Suppressor macrophage (primary cell): ENCODE results near the gene FFAR3.
"Not testable (repeated sequence)": the region's sequence is repeated elsewhere in the genome, so short reads cannot be mapped to it uniquely, and the experiment has no call there.

Experiments used
- DNase-seq, 4 experiments: peaks; one replicate each; pipeline ENCODE4 v3.0.0-alpha.2; 2020 to 2022

FFAR3 gene

DNA sequence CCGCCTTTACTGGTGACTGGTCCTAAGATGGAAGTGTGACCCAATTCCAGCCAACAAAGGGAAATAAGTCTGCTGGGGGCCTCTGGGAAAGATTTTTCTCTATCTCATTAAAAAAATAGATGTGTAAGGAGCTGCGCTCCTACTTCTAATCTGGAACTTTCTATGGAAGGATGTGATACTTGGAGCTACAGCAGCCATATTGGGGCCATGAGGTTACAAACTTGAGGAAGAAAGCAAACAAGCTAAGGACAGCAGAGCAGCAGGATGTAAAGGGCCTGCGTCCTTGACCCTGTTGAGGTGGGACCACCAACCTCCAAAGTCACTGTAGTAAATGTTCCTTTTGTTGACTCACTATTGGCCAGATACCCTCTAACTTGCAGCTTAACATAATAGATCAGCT is 20.1 kb downstream of the FFAR3 start:
- DNase-seq, result no peak

DNA sequence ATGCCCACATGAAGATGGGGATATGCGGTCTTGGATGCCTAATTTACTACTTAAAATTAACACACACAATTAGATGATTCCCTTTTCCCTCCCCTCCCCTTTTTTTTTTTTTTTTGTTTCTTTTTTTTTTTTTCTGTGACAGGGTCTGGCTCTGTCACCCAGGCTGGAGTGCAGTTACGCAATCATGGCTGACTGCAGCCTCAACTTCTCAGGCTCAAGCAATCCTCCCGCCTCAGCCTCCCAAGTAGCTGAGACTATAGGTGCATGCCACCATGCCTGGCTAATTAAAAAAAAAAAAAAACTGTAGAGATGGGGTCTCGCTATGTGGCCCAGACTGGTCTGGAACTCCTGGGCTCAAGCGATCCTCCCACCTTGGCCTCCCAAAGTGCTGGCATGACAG is 21.3 kb downstream of the FFAR3 start:
- not testable (repeated sequence) for DNase-seq

DNA sequence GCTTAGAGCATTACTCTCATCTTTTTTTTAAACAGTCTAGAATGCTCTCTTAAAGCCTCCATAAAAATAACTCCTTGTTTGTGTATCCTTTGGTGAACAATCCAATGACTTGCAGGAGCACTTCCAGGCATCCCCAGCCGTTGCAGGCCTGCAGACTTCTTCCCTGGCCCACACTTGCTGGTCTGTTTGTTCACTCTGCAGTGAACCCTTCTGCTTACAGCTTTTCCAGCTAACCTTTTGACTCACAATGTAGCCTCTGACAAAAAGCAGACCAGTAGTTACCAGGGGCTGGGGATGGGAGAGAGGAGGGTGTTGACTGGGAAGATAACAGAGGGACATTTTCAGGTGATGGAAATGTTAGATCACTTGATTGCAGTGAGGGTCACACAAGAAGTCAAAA is 21.7 kb downstream of the FFAR3 start:
- no peak for DNase-seq

DNA sequence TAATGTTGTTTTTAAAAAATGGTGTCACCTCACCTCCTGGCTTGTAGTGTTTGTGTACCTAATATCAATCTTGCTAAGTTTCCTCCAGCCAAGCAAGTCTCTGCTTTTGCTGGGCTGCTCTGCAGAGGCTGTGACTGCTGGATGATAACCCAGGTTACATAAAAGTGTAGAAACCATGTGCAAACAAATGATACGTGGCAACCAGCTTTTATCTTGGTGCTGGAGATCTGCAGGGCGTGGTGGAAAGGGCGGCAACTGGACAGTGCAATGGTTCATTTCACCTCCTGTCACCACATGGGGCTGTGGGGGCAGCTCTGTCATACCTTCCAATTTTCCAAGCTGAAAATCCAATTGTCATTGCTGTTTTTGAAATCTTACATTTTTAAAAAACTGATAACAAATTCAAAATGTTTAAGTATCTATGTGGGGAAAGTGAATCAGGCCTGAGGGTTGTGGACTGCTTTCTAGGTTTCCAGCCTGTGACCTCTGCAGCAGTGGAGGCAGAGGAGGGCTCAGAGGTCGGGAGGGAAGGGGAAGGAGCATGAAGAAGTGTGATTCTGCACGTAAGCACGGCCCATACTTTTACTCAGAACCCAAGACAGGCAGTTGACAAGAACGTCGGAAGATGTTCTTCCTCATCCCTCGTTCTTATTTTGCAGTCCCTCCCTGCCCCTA is 22.3 kb downstream of the FFAR3 start:
- DNase-seq, result no peak

DNA sequence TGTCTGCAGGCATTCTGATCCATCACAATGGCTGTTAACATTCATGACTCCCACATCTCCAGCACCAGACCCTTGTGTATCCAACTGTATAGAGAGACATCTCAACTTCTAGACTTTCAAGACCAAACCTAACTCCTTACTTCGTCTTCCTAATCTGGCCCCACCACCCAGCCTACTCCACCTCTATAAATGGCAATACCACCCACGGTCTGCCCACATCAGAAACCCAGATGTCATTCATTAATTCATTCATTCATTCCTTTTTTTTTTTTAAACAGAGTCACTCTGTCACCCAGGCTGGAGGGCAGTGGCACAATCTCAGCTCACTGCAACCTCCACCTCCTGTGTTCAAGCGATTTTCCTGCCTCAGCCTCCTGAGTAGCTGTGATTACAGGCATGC is 23.1 kb downstream of the FFAR3 start:
- DNase-seq, result no peak

GRCh38 chr19:35381926-35382325 is 23.7 kb downstream of the FFAR3 start:
- DNase-seq, result no peak

DNA sequence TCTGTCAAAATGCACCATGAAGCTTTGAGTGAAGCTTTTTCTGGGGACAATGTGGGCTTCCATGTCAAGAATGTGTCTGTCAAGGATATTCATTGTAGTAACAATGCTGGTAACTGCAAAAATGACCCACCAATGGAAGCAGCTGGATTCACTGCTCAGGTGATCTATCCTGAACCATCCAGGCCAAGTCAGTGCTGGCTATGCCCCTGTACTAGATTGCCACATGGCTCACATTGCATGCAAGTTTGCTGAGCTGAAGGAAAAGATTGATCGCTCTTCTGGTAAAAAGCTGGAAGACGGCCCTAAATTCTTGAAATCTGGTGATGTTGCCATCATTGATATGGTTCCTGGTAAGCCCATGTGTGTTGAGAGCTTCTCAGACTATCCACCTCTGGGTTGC is 25.3 kb downstream of the FFAR3 start:
- no peak for DNase-seq

DNA sequence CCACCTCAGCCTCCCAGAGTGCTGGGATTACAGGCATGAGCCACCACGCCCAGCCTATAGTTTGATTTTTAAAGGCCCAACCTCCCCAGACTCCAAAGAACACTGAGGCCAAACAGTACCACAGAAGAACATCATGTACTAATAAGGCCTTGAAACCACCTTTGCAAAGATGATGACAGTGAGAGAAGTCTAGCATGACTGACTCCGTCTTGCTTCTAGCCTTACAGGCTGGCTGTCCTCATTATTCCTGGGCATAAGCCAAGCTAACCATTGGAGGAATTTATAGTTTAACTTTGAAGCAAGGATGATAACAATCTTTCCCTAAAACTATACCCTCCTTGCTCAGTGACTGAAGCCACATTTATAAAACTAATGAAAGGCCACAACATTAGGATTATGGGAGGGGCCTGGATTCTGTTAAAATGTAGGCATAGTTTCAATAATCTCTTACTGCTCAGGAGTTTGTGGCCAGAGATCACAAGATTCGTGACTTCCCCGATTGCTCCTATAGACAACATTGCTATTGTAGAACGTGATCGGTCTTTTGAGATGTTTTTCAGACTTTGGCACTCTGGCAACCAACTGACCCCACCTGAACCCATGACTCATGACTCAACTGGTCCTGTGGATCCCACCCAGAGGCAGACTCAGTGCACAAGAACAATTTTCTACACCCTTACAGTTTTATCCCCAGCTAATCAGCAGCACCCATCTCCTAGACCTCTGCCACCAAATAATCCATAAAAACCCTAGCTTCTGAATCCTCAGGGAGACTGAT is 30.2 kb downstream of the FFAR3 start:
- DNase-seq, result no peak

DNA sequence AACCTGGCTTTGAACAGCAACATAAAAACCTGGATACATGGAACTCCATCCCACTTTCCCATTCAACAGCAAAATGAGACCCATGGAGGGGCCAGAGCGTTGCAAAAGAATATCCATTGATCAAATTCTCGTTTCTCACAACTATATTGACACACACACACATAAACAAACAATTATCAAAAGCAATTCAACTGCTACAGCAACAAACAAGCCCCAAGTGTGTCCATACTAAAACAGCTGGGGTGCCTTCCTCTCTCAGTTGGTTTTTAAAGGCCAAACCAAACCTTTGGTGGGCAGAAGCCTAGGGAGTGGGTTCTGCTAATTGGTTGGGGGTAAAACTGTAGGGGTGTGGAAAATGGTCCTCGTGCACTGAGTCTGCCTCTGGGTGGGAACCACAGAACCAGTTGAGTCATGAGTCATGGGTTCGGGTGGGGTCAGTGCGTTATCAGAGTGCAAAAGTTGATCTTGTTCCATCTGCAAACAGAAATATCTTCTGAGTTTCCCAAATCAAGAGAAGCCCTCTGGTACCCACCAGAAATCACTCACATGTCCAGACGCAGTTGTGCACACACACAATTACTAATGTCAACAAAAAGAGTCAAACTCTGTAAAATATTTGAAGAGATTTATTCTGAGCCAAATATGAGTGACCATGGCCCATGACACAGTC is 31.1 kb downstream of the FFAR3 start:
- no peak for DNase-seq

- peak; percentile 65 to 81 (median 70) for DNase-seq
Observed at GRCh38 chr19:35392742-35393715, 34.8 kb downstream of the FFAR3 start.

GRCh38 chr19:35395382-35396199 is 37.3 kb downstream of the FFAR3 start:
- DNase-seq, result peak in 3 of 4 experiments; percentile 13 to 68 (median 51)

DNA sequence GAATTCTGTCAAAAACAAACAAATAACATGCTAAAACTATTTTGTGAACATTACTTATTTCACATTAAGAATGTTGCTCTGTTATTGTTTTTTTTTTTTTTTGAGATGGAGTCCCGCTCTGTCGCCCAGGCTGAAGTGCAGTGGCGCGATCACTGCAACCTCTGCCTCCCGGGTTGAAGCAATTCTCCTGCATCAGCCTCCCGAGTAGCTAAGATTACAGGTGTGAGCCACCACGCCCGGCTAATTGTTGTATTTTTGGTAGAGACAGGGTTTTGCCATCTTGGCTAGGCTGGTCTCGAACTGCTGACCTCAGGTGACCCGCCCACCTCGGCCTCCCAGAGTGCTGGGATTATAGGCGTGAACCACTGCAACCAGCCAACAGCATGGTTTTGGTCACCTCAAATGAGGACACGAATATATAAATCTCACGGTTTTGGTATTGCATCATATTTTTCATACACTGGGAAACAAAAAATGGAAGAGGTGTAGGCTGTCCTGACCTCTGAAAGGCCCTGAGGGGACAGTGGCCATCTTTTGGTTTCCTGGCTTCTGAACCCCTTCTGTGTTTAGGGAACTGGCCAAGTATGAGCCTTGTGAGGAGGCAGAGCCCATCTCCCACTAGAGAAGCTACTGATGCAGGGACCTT is 38.1 kb downstream of the FFAR3 start:
- DNase-seq, result no peak

GRCh38 chr19:35397064-35397463 is 38.8 kb downstream of the FFAR3 start:
- no peak for DNase-seq

- no peak for DNase-seq
Observed at GRCh38 chr19:35398570-35398969, 40.3 kb downstream of the FFAR3 start.

DNA sequence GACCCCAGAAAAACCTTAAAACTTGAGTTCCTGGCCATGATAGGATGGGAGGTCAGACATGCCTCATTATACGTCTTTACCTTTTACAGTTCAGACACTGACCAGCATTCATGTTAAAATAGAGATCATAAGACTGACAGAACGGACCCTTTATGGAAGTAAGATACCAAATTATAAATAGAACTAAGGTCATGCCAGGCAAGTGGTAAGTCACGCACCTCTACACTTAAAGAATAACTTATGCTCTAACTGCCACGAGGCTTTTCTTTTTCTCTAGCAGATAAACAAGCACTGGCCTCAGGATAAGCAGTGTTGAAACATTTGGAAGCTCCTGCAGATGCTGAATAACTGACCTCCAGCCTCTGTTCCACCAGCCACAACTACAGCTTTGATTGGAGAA is 41.0 kb downstream of the FFAR3 start:
- DNase-seq, result no peak

DNA sequence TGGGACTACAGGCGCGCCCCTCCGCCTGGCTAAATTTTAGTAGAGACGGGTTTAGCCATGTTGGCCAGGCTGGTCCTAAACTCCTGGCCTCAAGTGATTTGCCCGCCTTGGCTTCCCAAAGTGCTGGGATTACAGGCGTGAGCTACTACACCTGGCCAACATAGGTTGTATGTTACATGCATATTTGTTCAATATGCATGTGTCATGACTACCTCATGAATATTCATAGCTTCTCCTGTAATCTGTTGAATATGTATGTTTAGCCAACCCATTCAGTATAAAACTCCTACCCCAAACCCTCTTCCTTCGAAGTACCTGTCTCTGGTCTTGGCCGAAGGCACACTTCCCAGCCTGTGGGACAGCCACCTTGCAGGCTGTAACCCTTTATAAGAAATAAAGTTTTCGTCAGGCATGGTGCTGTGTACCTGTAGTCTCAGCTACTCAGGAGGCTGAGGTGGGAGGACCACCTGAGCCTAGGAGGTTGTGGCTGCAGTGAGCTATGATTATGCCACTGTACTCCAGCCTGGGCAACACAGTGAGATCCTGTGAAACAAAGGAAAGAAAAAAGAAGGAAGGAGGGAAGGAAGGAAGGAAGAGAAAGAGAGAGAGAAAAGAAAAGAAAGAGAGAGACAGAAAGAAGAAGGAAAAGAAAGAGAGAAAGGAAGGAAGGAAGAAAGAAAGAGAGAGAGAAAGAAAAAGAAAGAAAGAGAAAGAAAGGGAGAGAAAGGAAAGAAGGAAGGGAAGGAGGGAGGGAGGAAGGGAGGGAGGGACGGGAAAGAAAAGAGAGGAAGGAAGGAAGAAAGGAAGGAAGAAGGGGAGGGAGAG is 41.9 kb downstream of the FFAR3 start:
- no peak for DNase-seq

GRCh38 chr19:35400773-35401100 is 42.5 kb downstream of the FFAR3 start:
- no peak for DNase-seq

DNA sequence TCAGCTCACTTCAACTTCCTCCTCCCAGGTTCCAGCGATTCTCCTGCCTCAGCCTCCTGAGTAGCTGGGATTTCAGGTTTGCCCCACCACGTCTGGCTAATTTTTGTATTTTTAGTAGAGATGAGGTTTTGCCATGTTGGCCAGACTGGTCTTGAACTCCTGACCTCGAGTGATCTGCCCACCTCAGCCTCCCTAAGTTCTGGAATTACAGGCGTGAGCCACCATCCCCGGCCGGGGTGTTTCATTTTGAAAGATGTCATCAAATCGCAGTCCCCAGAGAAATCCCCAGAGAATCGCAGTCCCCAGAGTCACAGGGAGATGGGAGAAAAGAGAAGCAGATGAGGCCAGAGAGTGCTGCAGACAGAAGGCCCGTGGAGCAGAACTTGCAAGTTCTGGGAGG is 43.2 kb downstream of the FFAR3 start:
- DNase-seq, result not testable (repeated sequence)

GRCh38 chr19:35403116-35403760 is 45.0 kb downstream of the FFAR3 start:
- peak; percentile 17 to 65 (median 26) for DNase-seq
